Brain pericyte (primary cell): ENCODE data around the gene THSD4.
"Not testable (repeated sequence)": the region's sequence is repeated elsewhere in the genome, so short reads cannot be mapped to it uniquely, and the experiment has no call there.

ENCODE experiments used
- DNase-seq: peaks from one replicate; pipeline ENCODE4 v3.0.0-alpha.2; 2012; ENCODE audit warnings: low read depth, low spot score

The THSD4 gene

DNA sequence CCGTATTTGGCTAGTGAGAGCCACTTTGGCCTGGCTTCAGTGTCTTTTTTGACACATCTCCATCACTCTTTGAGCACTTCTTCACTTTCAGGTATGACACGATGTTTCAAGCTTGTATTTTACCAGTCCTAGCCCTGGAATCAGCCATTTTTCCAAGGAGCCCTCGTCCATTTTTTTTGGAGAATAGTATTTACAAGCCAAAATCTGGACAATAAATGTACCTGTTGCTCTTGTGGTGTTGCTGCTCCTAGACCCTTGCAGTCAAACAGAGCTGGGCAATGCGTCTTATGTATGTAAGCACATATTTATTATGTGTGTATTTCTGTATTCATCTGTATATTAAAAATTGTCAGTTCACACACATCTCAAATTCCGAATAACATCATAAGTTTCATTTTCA is 231.2 kb downstream of the THSD4 start:
- DNase-seq, result no peak

DNA sequence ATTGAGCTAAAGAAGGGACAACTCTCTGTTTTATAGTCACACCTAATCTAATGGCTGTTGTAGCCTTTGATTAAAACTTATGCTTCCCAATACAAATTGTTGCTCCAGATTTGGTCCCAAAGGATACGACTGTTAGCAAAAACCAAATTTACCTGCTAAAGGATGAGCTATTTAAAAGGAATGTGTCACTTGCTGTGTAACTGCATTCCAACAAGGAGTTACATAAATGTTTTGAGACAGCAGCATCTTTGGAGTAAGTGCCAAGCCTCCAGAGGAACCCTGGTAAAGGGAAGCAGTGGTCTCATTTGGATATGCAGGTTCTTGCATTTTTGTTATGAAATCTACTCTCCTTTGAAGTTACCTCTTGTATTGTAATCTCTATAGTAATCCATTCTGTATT is 233.3 kb downstream of the THSD4 start:
- no peak for DNase-seq

DNA sequence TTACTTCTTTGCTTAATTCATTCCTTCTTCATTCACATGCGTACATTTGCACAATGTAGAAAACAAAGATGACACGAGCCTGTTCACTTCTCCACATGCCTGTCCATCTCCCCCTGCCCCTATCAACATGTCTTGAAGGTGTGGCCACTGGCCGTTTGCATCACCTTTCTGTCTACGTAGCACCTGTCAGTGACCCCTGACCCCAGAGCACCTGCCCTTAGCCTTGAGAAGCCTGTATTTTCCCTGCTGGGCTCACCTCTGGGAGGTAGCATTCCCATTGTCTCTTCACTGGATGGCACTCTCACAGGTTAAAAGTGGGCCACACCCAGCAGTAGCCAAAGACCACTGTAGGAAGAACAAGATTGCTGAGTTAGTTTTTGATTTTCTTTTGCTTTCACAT is 234.1 kb downstream of the THSD4 start:
- DNase-seq, result no peak

DNA sequence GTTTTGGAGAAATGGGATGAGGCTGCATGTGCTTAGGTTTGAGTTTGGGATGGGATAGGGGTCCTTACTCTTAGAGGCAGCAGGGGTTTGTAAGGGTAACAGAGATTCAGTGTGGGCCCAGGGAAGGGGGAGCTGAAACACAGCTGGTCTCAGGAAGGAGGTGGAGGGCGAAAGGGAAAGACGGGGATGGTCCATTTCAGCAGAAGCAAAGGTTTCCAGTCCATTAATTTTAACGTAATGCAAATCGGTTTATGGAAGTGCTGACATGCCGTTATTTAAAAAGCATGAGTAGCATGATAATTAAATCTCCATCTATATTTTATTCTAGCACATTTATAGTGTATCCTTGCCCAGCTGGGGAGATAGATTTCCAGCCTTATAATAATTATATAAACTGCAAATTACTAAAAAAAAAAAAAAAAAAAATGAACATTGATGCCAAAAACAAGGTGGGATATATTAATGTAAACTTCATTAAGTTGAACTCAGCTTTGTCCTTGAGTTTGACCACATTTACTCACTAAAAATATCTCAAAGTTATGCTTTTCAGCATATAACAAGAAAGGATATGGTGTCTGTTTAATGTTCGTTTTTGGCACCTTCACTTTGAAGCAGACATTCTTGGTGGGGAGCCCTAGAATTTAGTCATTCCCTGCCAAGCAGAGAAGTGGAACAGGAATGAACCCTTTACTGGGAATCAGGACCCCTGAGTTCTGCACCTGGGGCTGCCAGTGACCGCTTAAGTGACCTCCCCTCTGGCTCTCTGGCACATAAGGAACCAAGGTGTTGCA is 234.7 kb downstream of the THSD4 start:
- DNase-seq, result no peak

DNA sequence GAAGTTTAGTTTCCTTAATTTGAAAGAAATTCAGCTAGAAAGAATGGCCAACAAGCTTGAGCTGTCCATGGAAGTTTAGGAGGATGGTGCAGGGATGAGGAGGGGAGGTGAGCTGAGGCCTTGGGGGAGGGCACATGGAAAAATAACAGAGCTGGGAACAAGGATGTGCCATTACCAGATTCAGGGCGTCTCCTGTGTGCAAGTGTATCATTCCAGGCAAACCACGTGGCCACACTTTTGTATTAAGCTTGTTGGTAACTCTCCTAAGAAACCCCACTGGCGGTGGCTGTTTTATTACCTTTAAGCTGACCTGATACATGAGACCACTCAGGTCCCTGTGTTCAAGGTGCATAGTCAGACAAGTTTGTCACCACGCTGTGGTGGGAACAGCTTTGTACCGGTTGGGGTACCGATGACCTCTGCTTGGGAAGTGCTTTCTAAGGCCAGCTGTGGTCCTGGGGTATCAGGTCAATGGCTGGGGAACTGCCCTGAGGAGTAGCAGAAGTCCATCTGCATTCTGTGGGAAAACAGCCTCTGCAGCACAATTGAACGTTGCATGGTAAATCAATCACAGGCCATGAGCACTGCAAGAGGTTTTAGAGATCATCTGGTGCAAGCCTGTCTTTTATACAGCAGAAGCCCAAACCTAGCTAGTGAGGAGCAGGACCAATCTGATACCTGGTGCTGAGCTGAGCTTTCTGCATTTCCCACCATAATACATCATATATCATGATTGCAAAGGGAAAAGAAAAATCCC is 235.5 kb downstream of the THSD4 start:
- DNase-seq, result no peak

DNA sequence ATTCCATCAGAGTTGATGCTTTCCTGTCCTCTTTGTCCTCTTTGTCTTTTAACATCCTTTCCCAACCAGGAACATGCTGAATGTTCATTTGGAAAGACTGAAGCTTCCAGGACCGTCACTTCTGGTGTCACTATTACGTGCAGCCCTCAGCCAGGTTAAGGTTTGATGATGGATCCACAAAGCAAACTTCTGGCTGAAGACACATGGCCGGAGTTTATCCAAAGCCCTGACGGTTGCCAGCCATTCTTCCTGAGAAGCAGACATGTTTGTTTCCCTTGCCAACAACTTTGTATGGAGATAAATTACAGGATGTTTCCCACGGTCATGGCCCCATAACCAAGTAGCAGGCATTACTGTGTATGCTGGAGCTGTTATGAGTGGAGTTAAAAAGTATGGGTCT is 236.9 kb downstream of the THSD4 start:
- DNase-seq, result no peak

DNA sequence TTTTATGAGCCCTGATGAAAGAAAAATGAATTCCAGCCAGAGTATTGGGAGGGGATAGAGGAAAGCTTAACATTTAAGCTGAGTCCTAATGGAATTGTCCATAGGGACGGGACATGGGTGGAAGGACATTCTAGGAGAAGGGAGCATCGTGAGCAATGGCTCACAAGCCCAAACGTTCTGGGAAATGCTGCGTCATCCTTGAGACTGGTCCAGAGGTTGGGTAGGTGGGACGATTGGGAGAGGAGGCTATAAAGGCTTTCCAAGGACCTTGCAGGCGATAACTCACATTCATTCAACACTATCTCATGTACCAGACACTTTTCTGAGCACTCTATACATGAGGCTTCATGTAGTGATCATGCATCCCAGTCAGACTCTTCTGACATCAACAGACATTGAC is 237.5 kb downstream of the THSD4 start:
- no peak for DNase-seq

DNA sequence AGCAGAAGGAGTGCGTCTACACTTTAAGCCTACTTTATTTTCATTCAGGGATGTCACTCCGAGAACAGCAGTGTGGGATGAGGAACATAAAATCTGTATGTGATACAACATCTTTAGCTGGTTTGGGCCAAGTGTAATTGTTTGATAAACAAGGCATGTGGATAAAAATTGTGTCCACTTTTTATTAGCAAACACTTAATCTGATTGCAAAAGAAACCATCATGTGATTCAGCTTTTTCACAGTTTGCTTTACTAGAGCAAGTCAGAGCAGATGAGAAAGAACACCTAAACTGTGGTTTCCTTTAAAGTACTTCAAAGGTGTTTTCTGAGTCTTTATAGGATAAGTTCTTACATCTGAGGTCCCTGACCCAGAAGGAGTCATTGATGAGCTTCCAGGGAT is 237.9 kb downstream of the THSD4 start:
- no peak for DNase-seq

DNA sequence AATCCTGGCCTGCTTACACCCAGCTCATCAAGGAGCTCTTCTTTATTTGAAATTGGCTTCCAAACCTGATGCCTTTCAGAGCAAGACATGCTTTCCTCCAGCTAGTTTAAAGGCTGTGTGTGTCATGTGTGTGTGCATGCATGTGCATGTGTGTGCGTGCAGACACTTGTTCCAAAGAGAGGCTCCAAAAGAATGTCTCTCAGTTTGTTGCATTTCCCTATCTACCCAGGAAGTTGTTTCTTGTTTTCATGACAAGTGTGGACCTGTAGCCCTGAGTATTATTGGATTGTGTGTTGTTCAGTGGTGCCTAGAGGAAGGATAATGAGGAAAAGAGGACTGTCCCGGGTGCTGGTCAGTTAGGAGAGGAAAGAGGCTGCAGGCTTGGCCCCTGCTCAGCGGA is 240.0 kb downstream of the THSD4 start:
- no peak for DNase-seq

DNA sequence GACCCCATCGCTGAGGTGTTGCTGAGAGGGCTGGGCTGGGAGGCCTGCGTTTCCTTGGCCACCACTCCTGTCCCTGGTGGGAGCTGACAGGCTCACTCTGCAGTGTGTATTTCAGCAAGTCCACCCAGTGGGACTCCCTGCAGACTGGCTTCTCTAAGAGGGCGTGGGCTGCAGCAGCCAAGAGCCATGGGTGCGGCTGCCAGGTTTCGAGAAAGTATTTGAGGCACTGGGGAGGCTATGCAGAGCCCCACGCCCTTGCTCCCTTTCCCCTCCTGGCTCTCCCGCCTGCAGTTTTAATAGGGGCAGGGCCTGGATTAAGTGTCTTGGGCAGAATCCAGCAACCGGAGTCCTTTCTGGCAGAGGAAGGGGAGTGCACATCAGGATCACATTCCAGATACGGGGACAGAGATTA is 242.1 kb downstream of the THSD4 start:
- DNase-seq, result no peak

DNA sequence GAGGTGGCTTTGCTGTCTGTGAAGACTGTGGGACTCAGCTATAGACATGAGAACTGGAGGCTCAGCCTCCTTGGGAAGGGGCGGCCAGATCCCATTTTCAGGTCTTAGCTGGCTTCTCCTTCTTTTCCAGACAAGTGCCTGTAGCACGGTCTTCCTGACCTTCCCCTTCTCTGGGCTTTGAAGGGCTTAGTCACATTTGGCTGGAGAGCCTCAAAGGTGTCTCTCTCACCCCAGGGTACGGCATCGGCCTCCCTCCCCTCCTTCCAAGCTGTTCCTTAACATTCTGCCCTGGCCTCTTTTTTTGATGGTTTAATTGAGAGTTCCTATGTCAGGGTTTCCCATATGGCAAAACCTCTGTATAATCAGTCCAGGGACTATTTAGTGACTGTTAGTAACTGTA is 242.7 kb downstream of the THSD4 start:
- DNase-seq, result no peak

DNA sequence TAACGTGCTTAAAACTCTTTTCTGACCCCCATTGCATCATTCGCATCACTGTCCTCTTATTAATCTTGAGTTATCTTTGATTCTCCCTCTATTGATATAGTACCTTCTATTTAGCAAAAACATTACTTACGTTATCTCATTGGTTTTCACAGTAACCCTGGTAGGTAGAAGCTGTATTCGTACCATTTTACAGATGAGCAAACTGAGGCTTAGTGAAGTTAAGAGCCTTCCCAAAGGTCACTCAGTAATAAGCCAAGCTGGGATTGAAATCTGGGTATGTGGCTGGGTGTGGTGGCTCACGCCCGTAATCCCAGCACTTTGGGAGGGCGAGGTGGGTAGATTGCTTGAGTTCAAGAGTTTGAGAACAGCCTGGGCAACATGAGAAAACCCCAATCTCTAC is 244.0 kb downstream of the THSD4 start:
- DNase-seq, result no peak

DNA sequence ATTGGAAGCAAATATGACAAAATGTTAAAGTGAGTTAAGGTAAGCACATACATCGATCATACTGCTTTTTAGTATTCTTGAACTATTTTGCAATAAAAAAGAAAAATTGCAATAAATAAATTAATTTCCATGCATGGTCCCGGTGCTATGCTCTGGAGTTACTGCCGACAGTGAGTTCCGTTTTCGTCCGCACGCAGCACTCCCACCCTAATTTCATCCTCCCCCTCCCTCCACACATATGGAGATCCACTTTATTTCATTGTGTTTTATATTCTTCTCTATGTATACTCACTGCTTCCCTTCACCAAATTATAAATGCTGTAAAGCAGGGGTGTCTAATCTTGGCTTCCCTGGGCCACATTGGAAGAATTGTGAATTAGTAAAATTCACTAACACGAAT is 247.3 kb downstream of the THSD4 start:
- no peak for DNase-seq

DNA sequence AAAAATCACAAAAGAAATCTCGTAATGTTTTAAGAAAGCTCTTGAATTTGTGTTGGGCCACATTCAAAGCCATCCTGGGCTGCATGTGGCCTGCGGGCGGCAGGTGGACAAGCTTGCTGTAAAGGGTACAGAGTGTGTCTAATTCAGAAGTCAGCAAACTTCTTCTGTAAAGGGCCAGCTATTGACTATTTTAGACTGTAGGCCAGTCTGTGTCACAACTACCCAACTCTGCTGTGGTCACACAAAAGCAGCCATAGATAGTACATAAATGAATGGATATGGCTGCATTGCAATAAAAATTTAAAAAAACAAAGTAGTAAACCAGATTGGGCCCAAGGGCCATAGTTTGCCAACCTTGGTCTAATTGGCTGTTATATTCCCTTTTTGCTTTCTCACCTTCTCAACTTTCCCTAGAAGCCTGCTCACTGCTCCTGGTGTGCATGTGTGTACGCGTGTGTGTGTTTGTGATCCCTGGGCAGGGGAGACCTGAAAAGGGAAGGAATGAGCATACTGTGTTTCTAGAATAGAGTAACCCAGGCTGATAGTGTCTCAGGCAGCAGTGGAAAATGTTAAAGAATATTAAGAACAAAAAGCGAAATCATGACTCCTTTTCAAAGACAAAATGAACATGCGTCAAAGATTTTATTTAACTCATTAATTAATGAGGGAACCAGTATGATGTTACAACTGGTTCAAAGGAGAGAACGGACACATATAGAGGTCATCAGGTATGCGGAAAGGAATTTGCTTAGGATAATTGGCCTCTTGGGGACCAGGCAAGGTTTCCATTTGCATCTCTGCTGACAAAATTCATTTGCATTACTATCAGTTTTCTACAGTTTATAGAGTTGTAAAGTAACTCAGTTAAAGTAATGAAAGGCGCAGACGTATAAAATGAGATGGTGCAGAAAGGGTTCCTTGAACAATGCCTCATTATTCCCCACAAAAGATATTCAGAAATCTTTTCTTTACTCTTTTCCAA is 248.0 kb downstream of the THSD4 start:
- DNase-seq, result no peak

DNA sequence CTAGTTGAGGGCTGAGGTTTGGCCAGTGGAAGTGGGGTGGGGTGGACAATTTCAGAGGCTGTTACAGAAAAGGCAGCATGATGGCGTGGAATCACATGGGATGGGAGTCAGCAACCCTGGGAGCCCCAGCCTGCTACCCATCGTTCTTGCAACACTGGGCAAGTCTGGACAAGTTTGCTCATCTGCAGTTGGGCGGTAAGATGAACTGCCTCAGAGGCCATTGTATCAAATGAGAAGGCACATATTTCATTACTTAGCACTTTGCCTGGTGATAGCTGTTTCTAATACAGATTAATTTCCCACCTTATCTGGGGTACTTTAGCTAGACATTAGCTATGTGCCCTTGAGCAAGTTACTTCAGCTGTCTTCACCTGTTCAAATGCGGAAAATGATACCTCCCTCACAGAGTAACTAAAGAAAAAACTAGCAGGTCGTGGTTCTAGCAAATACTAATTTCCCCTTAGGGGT is 248.9 kb downstream of the THSD4 start:
- DNase-seq, result no peak

DNA sequence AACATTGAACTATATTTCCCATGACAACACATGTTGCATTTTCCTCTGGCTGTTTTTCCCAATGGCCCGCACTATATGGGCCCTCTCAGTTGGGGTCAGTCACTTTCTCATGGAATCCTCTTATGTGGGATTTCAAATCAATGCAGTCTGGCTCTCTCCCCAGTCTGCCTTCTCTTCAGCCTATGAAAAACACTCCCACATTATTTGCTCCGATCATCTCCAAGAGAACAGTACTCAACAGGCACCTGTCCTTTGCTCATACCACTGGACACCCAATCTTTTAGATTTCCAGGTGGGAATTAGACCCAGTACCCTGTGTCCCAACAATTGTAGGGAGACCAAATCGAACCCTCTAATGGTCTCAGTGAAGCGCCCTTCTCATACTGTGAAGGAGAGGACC is 251.3 kb downstream of the THSD4 start:
- no peak for DNase-seq

DNA sequence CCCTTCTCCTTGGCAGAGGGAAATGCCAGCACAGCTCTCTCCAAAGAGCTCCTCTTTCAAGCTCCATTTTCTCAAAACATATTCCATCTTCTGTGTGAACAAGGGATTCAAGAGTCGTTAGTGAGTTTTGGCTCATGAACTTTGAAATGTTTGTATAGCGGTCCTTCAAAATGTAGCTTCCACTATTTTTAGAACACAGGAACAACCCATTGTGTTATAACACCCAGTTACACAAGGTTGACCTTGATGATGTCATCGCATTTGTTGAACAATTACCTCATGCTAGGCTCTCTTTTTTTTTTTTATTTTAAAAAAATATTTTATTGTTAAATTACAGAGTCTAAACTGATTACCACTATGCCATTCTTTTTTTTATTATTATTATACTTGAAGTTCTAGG is 251.7 kb downstream of the THSD4 start:
- DNase-seq, result no peak

DNA sequence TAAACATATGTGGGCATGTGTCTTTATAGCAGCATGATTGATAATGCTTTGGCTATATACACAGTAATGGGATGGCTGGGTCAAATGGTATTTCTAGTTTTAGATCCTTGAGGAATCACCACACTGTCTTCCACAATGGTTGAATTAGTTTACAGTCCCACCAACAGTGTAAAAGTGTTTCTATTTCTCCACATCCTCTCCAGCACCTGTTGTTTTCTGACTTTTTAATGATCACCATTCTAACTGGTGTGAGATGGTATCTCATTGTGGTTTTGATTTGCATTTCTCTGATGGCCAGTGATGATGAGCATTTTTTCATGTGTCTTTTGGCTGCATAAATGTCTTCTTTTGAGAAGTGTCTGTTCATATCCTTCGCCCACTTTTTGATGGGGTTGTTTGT is 252.5 kb downstream of the THSD4 start:
- DNase-seq, result not testable (repeated sequence)

DNA sequence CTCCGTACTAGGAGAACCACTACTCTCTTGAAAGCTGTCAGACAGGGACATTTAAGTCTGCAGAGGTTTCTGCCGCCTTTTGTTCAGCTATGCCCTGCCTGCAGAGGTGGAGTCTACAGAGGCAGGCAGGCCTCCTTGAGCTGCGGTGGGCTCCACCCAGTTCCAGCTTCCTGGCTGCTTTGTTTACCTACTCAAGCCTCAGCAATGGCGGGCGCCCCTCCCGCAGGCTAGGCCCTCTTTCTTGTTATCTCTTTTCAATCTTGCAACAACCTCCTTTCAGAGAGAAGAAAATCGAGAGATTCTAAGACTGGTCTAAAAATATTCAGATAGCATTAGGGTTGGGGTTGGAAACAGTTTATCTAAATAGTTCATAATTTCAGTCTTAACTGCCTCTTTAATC is 257.5 kb downstream of the THSD4 start:
- not testable (repeated sequence) for DNase-seq

DNA sequence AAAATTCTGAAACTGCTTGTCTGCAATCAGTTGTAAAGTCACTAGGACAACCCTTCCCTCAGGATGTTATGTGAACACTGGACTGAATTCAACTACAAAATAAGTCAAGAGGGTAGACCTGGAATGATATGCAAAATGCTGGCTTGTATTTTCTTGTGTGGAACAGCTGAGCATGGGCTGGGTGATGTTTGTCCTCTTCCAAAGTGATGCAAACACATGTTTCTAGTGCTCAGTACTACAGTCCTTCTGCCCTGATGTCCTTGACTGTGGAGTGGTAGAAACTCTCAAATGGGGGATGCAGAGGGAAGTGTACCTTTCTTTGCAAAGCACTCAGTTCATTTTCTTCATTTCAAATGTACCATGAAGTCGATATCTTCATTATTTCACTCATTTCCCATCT is 258.6 kb downstream of the THSD4 start:
- DNase-seq, result no peak

DNA sequence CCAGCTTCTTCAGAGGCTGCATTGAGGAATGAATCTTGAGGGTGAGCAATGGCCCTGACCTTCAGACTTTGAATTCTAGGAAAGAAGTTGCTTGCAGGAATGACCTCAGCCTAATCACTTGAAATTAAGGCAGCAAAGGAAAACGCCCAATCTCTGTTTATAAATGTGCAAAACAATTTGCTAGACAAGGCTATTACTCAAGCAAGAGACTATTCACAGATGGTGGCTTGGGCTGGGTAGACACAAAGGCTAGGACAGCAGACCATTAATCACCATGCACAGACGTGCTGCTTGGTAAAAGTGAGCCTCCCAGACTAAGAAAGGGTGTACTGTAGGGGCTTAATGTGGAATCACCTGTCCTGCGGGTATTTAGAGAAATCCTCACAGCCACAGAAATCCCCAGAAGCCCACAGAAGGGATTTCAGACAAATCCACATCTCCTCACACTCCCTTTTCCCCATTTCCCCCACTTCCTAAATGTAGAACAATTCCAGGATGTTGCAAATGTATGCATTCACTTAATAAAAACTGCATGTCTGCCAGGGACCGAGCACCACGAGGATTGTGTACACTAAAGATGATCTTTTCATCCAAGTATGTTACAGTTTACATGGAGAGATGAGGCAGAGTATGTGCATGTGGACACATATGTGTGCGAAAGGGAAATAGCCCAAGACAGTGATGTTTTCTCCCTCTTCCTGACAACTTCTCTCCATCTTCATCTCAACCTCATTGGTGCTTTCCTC is 259.5 kb downstream of the THSD4 start:
- DNase-seq, result no peak
